GM12878 (cell line): Measurements from ENCODE around the gene MRPS21. TPM values are rescaled to one million over a fixed set of nuclear protein-coding genes. Genes with fewer than 3 reads are reported as not detected.

Experiments used
- CBX3 ChIP-seq: fragments of 200-600 bp; sonication (generic); IDR thresholded peaks from 2 replicates; pipeline ENCODE4 v1.6.1; 2016; ENCODE audit warnings: low read depth, borderline replicate concordance
- CEBPZ ChIP-seq: fragments of 150-350 bp; IDR thresholded peaks from 2 replicates; pipeline ENCODE4 v1.6.1; 2016; ENCODE audit warnings: low read depth, low read length
- EED ChIP-seq: sonication (generic); IDR thresholded peaks from 2 replicates; pipeline ENCODE4 v1.6.1; 2016; ENCODE audit warnings: antibody characterized with exemption, low read depth
- FOXM1 ChIP-seq: IDR thresholded peaks from 2 replicates; pipeline ENCODE4 v1.6.1; 2012; ENCODE audit warnings: low read depth, mild to moderate bottlenecking, inconsistent platforms, low read length, moderate library complexity
- GATAD2B ChIP-seq: fragments of 450-650 bp; conservative IDR thresholded peaks from 2 replicates; pipeline ENCODE4 v1.6.1; 2017; ENCODE audit warnings: low read depth, mild to moderate bottlenecking, moderate library complexity
- IKZF1 ChIP-seq: fragments of 450-650 bp; conservative IDR thresholded peaks from 2 replicates; pipeline ENCODE4 v1.6.1; 2017; ENCODE audit warnings: antibody characterized with exemption, mild to moderate bottlenecking
- IRF4 ChIP-seq: IDR thresholded peaks from 2 replicates; pipeline ENCODE4 v1.6.1; 2011; ENCODE audit warnings: low read depth, low read length
- KLF5 ChIP-seq: fragments of 450-650 bp; IDR thresholded peaks from 2 replicates; pipeline ENCODE4 v1.6.1; 2014; ENCODE audit warnings: mild to moderate bottlenecking; ENCODE audit not compliant: partially characterized antibody
- MAX ChIP-seq: IDR thresholded peaks from 2 replicates; pipeline ENCODE4 v1.6.1; 2012; ENCODE audit warnings: low read depth, low read length, improper control_type of control experiment
- MEF2A ChIP-seq: IDR thresholded peaks from 2 replicates; pipeline ENCODE4 v1.6.1; 2011; ENCODE audit warnings: low read depth, mild to moderate bottlenecking, low read length, moderate library complexity; ENCODE audit not compliant: insufficient read depth
- MTA3 ChIP-seq: IDR thresholded peaks from 2 replicates; pipeline ENCODE4 v1.6.1; 2012; ENCODE audit warnings: low read length, inconsistent platforms, borderline replicate concordance
- NFIC ChIP-seq: IDR thresholded peaks from 2 replicates; pipeline ENCODE4 v1.6.1; 2012; ENCODE audit warnings: low read depth, mild to moderate bottlenecking, inconsistent platforms, low read length, moderate library complexity
- RAD51 ChIP-seq: fragments of 450-650 bp; IDR thresholded peaks from 2 replicates; pipeline ENCODE4 v1.6.1; 2016; ENCODE audit warnings: moderate library complexity, mild to moderate bottlenecking, inconsistent platforms
- RFX5 ChIP-seq: IDR thresholded peaks from 2 replicates; pipeline ENCODE4 v1.6.1; 2011; ENCODE audit warnings: low read depth, low read length, improper control_type of control experiment
- RUNX3 ChIP-seq: IDR thresholded peaks from 2 replicates; pipeline ENCODE4 v1.6.1; 2012; ENCODE audit warnings: low read length, inconsistent platforms
- SIX5 ChIP-seq: IDR thresholded peaks from 2 replicates; pipeline ENCODE4 v1.6.1; 2011; ENCODE audit warnings: mild to moderate bottlenecking, low read depth, low read length, moderate library complexity; ENCODE audit not compliant: severe bottlenecking
- STAT3 ChIP-seq: IDR thresholded peaks from 2 replicates; pipeline ENCODE4 v1.6.1; 2011; ENCODE audit warnings: low read depth, low read length, improper control_type of control experiment
- TCF12 ChIP-seq: IDR thresholded peaks from 2 replicates; pipeline ENCODE4 v1.6.1; 2011; ENCODE audit warnings: low read depth, mild to moderate bottlenecking, low read length
- ZBTB4 ChIP-seq: fragments of 450-650 bp; formaldehyde crosslinking; IDR thresholded peaks from 2 replicates; pipeline ENCODE4 v1.4.0; 2022; ENCODE audit warnings: mild to moderate bottlenecking, moderate library complexity
- polyA plus RNA-seq, 11 experiments: library from polyadenylated mRNA; depleted of rRNA in 4 of 11; unstranded in 6 of 11; stranded (reverse) in 5 of 11; fragments of >200 nt; fragmentation: Nextera tagmentation in 4 of 11; fragmentation: Illumina TruSeq in 1 of 11; extraction: Ambion mirVana in 4 of 11; extraction: Trizol in 1 of 11; gene quantifications; 1 replicate in 1 of 11; 2 replicates in 10 of 11; pipeline versions ENCODE4 v1.2.1 to v1.2.3, GENCODE V29; 2011 to 2016; ENCODE audit warnings: inconsistent platforms in 2 of 11, missing spikeins in 2 of 11, low read depth in 1 of 11
- total RNA-seq, 4 experiments: library from RNA; depleted of rRNA in 3 of 4; stranded (reverse); fragments of >200 nt in 3 of 4; fragmentation: Illumina TruSeq in 1 of 4; extraction: Trizol in 1 of 4; gene quantifications; 2 replicates each; pipeline versions ENCODE4 v1.2.1 to v1.2.3, GENCODE V29; 2013 to 2021
- TF ChIP-seq, protein P1 (sequence below): fragments of 450-650 bp; IDR thresholded peaks from 2 replicates; pipeline ENCODE4 v1.6.1; 2017; ENCODE audit warnings: antibody characterized with exemption, mild to moderate bottlenecking, moderate library complexity
- TF ChIP-seq, protein P2 (sequence below): IDR thresholded peaks from 2 replicates; pipeline ENCODE4 v1.6.1; 2012; ENCODE audit warnings: low read length, inconsistent platforms

The MRPS21 gene
- total and polyA plus RNA-seq, 10 of the 15 experiments (the other 5 are each of a cell fraction or from before 2014, with no cell fraction given): 69.4 to 275 (median 103) TPM

DNA sequence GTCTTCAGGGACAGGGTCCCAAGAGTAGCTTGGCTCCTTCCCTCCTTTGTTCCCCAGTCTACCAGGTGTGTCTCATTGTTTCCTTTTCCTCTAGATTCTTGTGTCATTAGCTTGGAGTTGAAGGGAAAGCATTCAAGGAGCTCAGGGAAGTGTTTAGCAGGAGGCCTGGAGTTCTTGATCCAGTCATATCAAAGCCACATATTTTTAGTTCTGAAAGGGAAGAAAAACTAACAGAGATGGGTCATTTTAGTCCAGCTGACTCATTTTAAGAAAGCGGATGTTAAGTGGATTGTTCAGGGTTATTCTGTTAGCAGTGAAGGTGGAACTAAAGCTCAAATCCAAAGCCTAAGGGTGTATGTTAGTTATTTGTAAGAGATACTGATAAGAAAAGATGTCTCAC, 20.4 kb upstream of the MRPS21 start (continued):
- TF ChIP-seq IRF4 (peak; percentile 57; the same call in 1 of the 2 replicates), CEBPZ (no peak), MTA3 (no peak), MAX (no peak), FOXM1 (peak; percentile 24; the same call in 1 of the 2 replicates), RUNX3 (peak; percentile 50), ZBTB4 (CRISPR knock-in tag) (no peak), SIX5 (no peak), EED (peak; percentile 92), STAT3 (no peak), CBX3 (no peak), TCF12 (no peak), RAD51 (no peak), RFX5 (no peak), NFIC (peak; percentile 82), MEF2A (peak; percentile 87; the same call in 1 of the 2 replicates), IKZF1 (no peak; the same call in 1 of the 2 replicates), KLF5 (no peak), GATAD2B (no peak)
- TF ChIP-seq, protein P1, sequence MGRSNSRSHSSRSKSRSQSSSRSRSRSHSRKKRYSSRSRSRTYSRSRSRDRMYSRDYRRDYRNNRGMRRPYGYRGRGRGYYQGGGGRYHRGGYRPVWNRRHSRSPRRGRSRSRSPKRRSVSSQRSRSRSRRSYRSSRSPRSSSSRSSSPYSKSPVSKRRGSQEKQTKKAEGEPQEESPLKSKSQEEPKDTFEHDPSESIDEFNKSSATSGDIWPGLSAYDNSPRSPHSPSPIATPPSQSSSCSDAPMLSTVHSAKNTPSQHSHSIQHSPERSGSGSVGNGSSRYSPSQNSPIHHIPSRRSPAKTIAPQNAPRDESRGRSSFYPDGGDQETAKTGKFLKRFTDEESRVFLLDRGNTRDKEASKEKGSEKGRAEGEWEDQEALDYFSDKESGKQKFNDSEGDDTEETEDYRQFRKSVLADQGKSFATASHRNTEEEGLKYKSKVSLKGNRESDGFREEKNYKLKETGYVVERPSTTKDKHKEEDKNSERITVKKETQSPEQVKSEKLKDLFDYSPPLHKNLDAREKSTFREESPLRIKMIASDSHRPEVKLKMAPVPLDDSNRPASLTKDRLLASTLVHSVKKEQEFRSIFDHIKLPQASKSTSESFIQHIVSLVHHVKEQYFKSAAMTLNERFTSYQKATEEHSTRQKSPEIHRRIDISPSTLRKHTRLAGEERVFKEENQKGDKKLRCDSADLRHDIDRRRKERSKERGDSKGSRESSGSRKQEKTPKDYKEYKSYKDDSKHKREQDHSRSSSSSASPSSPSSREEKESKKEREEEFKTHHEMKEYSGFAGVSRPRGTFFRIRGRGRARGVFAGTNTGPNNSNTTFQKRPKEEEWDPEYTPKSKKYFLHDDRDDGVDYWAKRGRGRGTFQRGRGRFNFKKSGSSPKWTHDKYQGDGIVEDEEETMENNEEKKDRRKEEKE: no peak
- TF ChIP-seq, protein P2, sequence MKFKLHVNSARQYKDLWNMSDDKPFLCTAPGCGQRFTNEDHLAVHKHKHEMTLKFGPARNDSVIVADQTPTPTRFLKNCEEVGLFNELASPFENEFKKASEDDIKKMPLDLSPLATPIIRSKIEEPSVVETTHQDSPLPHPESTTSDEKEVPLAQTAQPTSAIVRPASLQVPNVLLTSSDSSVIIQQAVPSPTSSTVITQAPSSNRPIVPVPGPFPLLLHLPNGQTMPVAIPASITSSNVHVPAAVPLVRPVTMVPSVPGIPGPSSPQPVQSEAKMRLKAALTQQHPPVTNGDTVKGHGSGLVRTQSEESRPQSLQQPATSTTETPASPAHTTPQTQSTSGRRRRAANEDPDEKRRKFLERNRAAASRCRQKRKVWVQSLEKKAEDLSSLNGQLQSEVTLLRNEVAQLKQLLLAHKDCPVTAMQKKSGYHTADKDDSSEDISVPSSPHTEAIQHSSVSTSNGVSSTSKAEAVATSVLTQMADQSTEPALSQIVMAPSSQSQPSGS: peak; percentile 54; the same call in 1 of the 2 replicates
